PFSK-1 (cell line): Measurements from ENCODE around the gene ALS2.

ENCODE experiments used
- FOXP2 ChIP-seq: optimal IDR thresholded peaks from 2 replicates; pipeline ENCODE3; 2011; ENCODE audit warnings: borderline replicate concordance, control low read depth, inconsistent platforms; ENCODE audit not compliant: insufficient read depth; ENCODE audit errors: extremely low read length, extremely low read depth
- POLR2AphosphoS5 ChIP-seq: IDR thresholded peaks from 2 replicates; pipeline ENCODE4 v1.6.1; 2012; ENCODE audit warnings: low read depth, mild to moderate bottlenecking, control low read depth, low read length, moderate library complexity
- REST ChIP-seq, 2 experiments: IDR thresholded peaks; 2 replicates each; pipeline versions ENCODE4 v1.6.1 to v1.8.0; 2011 to 2012; ENCODE audit warnings: low read depth in 2 of 2, low read length in 2 of 2, control low read depth in 1 of 2, inconsistent platforms in 1 of 2, mild to moderate bottlenecking in 1 of 2, moderate library complexity in 1 of 2; ENCODE audit not compliant: insufficient read depth in 1 of 2
- SIN3A ChIP-seq: IDR thresholded peaks from 2 replicates; pipeline ENCODE4 v1.6.1; 2012; ENCODE audit warnings: mild to moderate bottlenecking, low read length, moderate library complexity, borderline replicate concordance; ENCODE audit not compliant: insufficient read depth
- TAF1 ChIP-seq: IDR thresholded peaks from 2 replicates; pipeline ENCODE4 v1.6.1; 2012; ENCODE audit warnings: low read length, control low read depth, borderline replicate concordance; ENCODE audit not compliant: insufficient read depth

The ALS2 gene

DNA sequence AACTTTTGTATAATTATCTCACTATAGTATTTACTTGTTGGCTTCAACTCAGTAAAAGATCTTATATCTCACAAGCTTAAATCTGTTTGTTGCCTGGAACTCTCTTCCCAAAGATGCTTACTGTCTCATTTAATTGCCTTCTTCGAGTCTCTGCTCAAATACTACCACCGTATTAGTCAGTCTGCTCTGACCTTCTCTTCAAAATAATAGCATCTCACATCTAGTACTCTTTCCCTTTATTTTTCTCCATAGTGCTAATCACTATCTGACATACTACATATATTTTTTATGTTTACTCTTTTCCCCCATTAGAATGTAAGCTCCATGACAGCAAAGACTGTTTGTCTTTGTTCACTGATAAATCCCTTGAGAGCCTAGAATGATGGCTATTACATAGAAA, 71.7 kb downstream of the ALS2 start:
- TF ChIP-seq REST (IDR thresholded peaks at IDR 0.05; ENCODE audit: insufficient read depth in 1 of 2, low read depth in 2 of 2, low read length in 2 of 2) (no peak), FOXP2 (no peak), SIN3A (no peak), POLR2AphosphoS5 (no peak)

- TF ChIP-seq SIN3A (no peak), TAF1 (no peak), FOXP2 (no peak), POLR2AphosphoS5 (no peak), REST (IDR thresholded peaks at IDR 0.05; ENCODE audit: insufficient read depth in 1 of 2, low read depth in 2 of 2, low read length in 2 of 2) (no peak)
These were observed 73.0 kb downstream of the ALS2 start for GRCh38 chr2:201707753-201708152.

DNA sequence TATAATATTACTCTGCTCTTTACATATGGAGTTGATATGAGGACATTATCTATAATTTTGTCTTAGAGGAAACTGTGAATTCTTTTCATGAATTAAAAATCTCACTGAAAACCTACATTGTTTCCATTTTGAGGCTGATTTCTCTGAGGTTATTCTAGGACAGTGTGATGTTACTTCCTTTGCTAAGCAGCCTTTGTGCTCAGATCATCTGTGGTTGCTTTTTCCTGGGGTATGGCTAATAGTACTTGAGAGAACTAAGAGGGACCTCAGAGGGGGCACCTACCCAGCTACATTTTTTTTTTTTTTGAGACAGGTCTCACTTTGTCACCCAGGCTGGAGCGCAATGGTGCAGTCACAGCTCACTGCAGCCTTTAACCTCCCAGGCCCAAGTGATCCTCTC, 73.6 kb downstream of the ALS2 start:
- TF ChIP-seq POLR2AphosphoS5 = no peak
- TF ChIP-seq FOXP2 = no peak
- no peak for TF ChIP-seq SIN3A
- no peak for TF ChIP-seq REST (IDR thresholded peaks at IDR 0.05; ENCODE audit: insufficient read depth in 1 of 2, low read depth in 2 of 2, low read length in 2 of 2)
- no peak for TF ChIP-seq TAF1

DNA sequence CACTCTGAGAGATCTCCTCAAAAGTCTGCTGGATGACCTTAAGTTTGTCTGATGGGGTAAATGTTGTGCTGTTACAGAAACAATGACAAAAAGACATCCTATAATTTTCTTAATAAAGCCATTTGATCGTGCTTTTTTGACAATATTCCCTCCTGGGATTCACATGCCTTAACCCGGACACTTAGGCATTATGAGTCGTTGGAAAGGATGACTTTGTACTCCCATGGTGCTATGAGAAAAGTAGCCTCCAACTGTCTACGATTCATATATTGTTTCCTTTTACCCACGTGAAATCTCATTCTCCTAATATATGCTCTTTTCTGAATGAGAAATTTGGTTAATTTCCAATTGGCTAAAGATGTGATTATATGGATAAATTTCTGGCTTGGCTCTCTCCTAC, 76.2 kb downstream of the ALS2 start:
- TF ChIP-seq REST (IDR thresholded peaks at IDR 0.05; ENCODE audit: insufficient read depth in 1 of 2, low read depth in 2 of 2, low read length in 2 of 2) (no peak), FOXP2 (no peak), TAF1 (no peak), SIN3A (no peak), POLR2AphosphoS5 (no peak)

GRCh38 chr2:201701646-201702045, 79.1 kb downstream of the ALS2 start:
- TF ChIP-seq SIN3A = no peak
- no peak for TF ChIP-seq TAF1
- no peak for TF ChIP-seq POLR2AphosphoS5
- TF ChIP-seq FOXP2 = no peak
- TF ChIP-seq REST (IDR thresholded peaks at IDR 0.05; ENCODE audit: insufficient read depth in 1 of 2, low read depth in 2 of 2, low read length in 2 of 2) = no peak
